GM12874 (cell line): ENCODE measurements around the gene LSM2.

Experiments used
- CTCF ChIP-seq: IDR thresholded peaks from 2 replicates; pipeline ENCODE4 v1.5.1; 2011; ENCODE audit warnings: low read depth, mild to moderate bottlenecking, control low read depth, low read length, moderate library complexity; ENCODE audit not compliant: insufficient read depth

The LSM2 gene

DNA sequence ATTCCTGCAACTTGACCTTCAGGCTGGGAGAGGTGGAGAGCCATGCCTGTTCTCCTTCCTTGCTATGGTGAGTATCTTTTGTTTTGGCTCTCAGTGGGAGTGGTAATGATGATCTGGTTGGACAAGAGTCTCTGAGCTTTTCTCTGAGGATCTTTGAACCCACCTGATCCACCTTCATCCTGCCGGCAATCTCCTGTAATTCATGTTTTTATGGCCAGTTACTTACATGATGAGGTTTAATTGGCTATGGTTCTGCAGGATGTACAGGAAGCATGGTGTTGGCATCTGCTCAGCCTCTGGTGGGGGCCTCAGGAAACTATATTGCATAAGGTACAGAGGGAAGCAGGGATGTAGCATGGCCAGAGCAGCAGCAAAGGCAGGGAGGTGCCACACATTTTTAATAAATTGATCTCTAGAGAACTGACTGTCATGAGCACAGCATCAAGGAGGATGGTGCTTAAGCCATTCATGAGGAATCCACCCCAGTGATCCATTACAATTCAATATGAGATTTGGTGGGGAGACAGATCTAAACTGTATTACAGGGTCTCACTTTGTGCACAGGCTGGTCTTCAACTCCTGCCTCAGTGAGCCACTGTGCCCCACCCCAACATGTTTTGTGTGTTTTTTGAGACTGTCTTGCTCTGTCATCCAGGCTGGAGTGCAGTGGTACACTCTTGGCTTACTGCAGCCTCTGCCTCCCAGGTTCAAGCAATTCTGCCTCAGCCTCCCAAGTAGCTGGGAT lies 30.8 kb upstream of the LSM2 start:
- no peak for TF ChIP-seq CTCF

GRCh38 chr6:31836474-31837368 lies 30.0 kb upstream of the LSM2 start:
- no peak for TF ChIP-seq CTCF

GRCh38 chr6:31836047-31836473 lies 29.3 kb upstream of the LSM2 start:
- TF ChIP-seq CTCF = no peak

GRCh38 chr6:31834367-31835250 lies 27.8 kb upstream of the LSM2 start:
- TF ChIP-seq CTCF = no peak

GRCh38 chr6:31831350-31832215 lies 24.8 kb upstream of the LSM2 start:
- no peak for TF ChIP-seq CTCF

DNA sequence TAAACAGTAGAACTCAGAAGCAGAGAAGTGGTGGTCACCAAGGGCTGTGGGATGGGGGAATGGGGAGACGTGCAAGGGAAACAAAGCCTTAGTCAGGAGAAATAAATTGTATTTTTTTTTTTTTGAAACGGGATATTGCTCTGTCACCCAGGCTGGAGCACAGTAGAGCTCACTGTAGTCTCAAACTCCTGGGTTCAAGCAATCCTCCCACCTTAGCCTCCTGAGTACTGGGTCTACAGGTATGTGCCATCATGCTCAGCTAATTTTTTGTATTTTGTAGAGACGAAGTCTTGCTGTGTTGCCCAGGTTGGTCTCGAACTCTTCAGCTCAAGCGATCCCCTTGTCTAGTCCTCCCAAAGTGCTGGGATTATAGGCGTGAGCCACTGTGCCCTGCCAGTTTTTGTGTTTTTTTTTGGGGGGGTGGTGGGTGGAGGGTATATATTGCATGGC lies 24.1 kb upstream of the LSM2 start:
- TF ChIP-seq CTCF = no peak
